ENCODE measurements around the gene CHTOP.

CHTOP gene

GRCh38 chr1:153588482-153588881 is 45.4 kb upstream of the CHTOP start:
- Histone ChIP-seq H3K4me3 (ENCODE audit: low read depth, low read length) (no peak overlapping the region), H3K36me3 (ENCODE audit: control insufficient read depth in 2 of 2, insufficient read depth in 1 of 2, low read length in 2 of 2) (no peaks in the 10 kb centered on the region), H3K9me3 (ENCODE audit: control insufficient read depth, insufficient read depth, low read depth, low read length) (no peaks in the 10 kb centered on the region), H3K27ac (ENCODE audit: extremely low read depth, low read depth, low read length) (no peak overlapping the region), H3K4me1 (ENCODE audit: control insufficient read depth, insufficient read depth, low read length) (no peaks in the 10 kb centered on the region)
- no peak for TF ChIP-seq KLF1 (tag by site-specific recombination; IDR thresholded peaks at IDR 0.05)
- no peak for TF ChIP-seq SCRT2 (tag by site-specific recombination; IDR thresholded peaks at IDR 0.05)
- TF ChIP-seq ZNF623 (tag by site-specific recombination; IDR thresholded peaks at IDR 0.05) = no peak
- no peak for TF ChIP-seq ZNF16 (tag by site-specific recombination; IDR thresholded peaks at IDR 0.05; ENCODE audit: low read depth)
- no peak for TF ChIP-seq ZNF692 (tag by site-specific recombination; IDR thresholded peaks at IDR 0.05)
- TF ChIP-seq KLF9 (tag by site-specific recombination; IDR thresholded peaks at IDR 0.05; ENCODE audit: low read depth) = no peak
- TF ChIP-seq HOXA7 (CRISPR knock-in tag; IDR thresholded peaks at IDR 0.05; ENCODE audit: borderline replicate concordance) = no peak
- no peak for TF ChIP-seq PBX3 (CRISPR knock-in tag; IDR thresholded peaks at IDR 0.05)
- no peak for TF ChIP-seq ZSCAN5A (tag by site-specific recombination; IDR thresholded peaks at IDR 0.05)
- ChIA-PET POLR2A (interaction anchor here (0.7 to 1.0 kb wide), 2 partner anchors 37 to 45 kb away, joined by 3 to 5 read pairs; partner anchors contain the start of gene CHTOP), CTCF (interaction anchor here (0.7 kb wide), 2 partner anchors 12 to 1887 kb away, joined by 3 read pairs; no protein-coding TSS in a partner anchor)

GRCh38 chr1:153592748-153593147 is 41.1 kb upstream of the CHTOP start:
- Histone ChIP-seq H3K4me1 (ENCODE audit: control insufficient read depth, insufficient read depth, low read length) (no peaks in the 10 kb centered on the region), H3K36me3 (ENCODE audit: control insufficient read depth in 2 of 2, insufficient read depth in 1 of 2, low read length in 2 of 2) (no peaks in the 10 kb centered on the region), H3K9me3 (ENCODE audit: control insufficient read depth, insufficient read depth, low read depth, low read length) (no peaks in the 10 kb centered on the region), H3K4me3 (ENCODE audit: low read depth, low read length) (no peak overlapping the region), H3K27ac (ENCODE audit: extremely low read depth, low read depth, low read length) (no peak overlapping the region)
- ChIA-PET POLR2A (interaction anchor here (0.7 kb wide), 1 partner anchor 48 kb away, joined by 3 read pairs; no protein-coding TSS in a partner anchor), CTCF (interaction anchor here (0.6 to 1.2 kb wide), 7 partner anchors 10 to 84 kb away, joined by 3 to 6 read pairs (median 4); partner anchors contain the start of gene S100A13)
- TF ChIP-seq ZNF549 (tag by site-specific recombination; IDR thresholded peaks at IDR 0.05) (no peak), ZNF274 (IDR thresholded peaks at IDR 0.05; ENCODE audit: low read length) (no peak), ZNF274 (tag by site-specific recombination; IDR thresholded peaks at IDR 0.05; ENCODE audit: borderline replicate concordance) (no peak), SP2 (tag by site-specific recombination; IDR thresholded peaks at IDR 0.05) (no peak), ATF2 (tag by site-specific recombination; IDR thresholded peaks at IDR 0.05; ENCODE audit: low read depth) (no peak), KLF1 (tag by site-specific recombination; IDR thresholded peaks at IDR 0.05) (no peak), ZNF112 (tag by site-specific recombination; IDR thresholded peaks at IDR 0.05) (no peak), PRDM4 (tag by site-specific recombination; IDR thresholded peaks at IDR 0.05) (no peak), ZNF280C (tag by site-specific recombination; IDR thresholded peaks at IDR 0.05) (no peak), GLI4 (tag by site-specific recombination; IDR thresholded peaks at IDR 0.05) (no peak), SP3 (tag by site-specific recombination; IDR thresholded peaks at IDR 0.05) (no peak), ZNF791 (tag by site-specific recombination; IDR thresholded peaks at IDR 0.05) (no peak), CTCF (tag by site-specific recombination; IDR thresholded peaks at IDR 0.05) (no peak), ZNF394 (tag by site-specific recombination; IDR thresholded peaks at IDR 0.05; ENCODE audit: borderline replicate concordance) (no peak)
